ENCODE data around the gene KRTAP4-1.
"Not testable (repeated sequence)": the region's sequence is repeated elsewhere in the genome, so short reads cannot be mapped to it uniquely, and the experiment has no call there.

KRTAP4-1 gene

GRCh38 chr17:41168121-41168520, 16.6 kb downstream of the KRTAP4-1 start, which contains the start of gene KRTAP4-3:
Gene KRTAP4-3 (minus strand): TSS chr17:41168221. CDS start chr17:41168172, 49 bp downstream.
- no peak for DNase-seq

- no peak for DNase-seq
Observed at GRCh38 chr17:41167561-41167960, 17.1 kb downstream of the KRTAP4-1 start.

- no peak for DNase-seq
Observed at GRCh38 chr17:41163828-41164227, 20.9 kb downstream of the KRTAP4-1 start.

GRCh38 chr17:41160648-41161047, 24.1 kb downstream of the KRTAP4-1 start, which contains the start of gene KRTAP4-4:
Gene KRTAP4-4 (minus strand): TSS chr17:41160748. CDS start chr17:41160691, 57 bp downstream.
- no peak for DNase-seq

GRCh38 chr17:41160190-41160589, 24.5 kb downstream of the KRTAP4-1 start:
- DNase-seq = not testable (repeated sequence)

- no peak for DNase-seq
Observed at GRCh38 chr17:41153856-41154255, 30.9 kb downstream of the KRTAP4-1 start.

- DNase-seq = no peak
Observed at GRCh38 chr17:41151525-41151924, 33.2 kb downstream of the KRTAP4-1 start.

GRCh38 chr17:41150026-41150425, 34.7 kb downstream of the KRTAP4-1 start:
- DNase-seq = no peak

- no peak for DNase-seq
Observed at GRCh38 chr17:41149652-41149985, 35.1 kb downstream of the KRTAP4-1 start, which contains the start of gene KRTAP4-5. Gene KRTAP4-5 (minus strand): TSS chr17:41149825. CDS start chr17:41149767, 58 bp downstream.

GRCh38 chr17:41148971-41149651, 35.6 kb downstream of the KRTAP4-1 start:
- DNase-seq = not testable (repeated sequence)

GRCh38 chr17:41147531-41148204, 37.0 kb downstream of the KRTAP4-1 start:
- no peak for DNase-seq

- DNase-seq = no peak
Observed at GRCh38 chr17:41145261-41145660, 39.5 kb downstream of the KRTAP4-1 start.

- DNase-seq = no peak
Observed at GRCh38 chr17:41144846-41145245, 39.9 kb downstream of the KRTAP4-1 start.

GRCh38 chr17:41141361-41141760, 43.4 kb downstream of the KRTAP4-1 start:
- DNase-seq = no peak

GRCh38 chr17:41140360-41141131, 44.2 kb downstream of the KRTAP4-1 start, which contains the start of gene KRTAP4-6:
Gene KRTAP4-6 (minus strand): TSS chr17:41140544. CDS start chr17:41140487, 57 bp downstream.
- no peak for DNase-seq

GRCh38 chr17:41139865-41140264, 44.8 kb downstream of the KRTAP4-1 start:
- DNase-seq = not testable (repeated sequence)
